HFFc6 (cell line): ENCODE results near the gene AMOTL2. TPM values are rescaled to one million over a fixed set of nuclear protein-coding genes. Genes with fewer than 3 reads are reported as not detected.

ENCODE experiments used
- DNase-seq: peaks from one replicate; pipeline ENCODE4 v3.0.0-alpha.2; 2018
- H3K27ac Mint-ChIP-seq: 2 replicates; pipeline ENCODE4 v1.8.0; 2020; ENCODE audit warnings: mild to moderate bottlenecking, mixed read lengths
- H3K27me3 Mint-ChIP-seq: 2 replicates; pipeline ENCODE4 v1.8.0; 2021; ENCODE audit warnings: mild to moderate bottlenecking, moderate library complexity, mixed read lengths; ENCODE audit not compliant: insufficient read depth
- H3K36me3 Mint-ChIP-seq: 2 replicates; pipeline ENCODE4 v1.8.0; 2021; ENCODE audit warnings: low read depth, mixed read lengths
- H3K4me1 Mint-ChIP-seq: 2 replicates; pipeline ENCODE4 v1.8.0; 2020; ENCODE audit warnings: low read depth, mixed read lengths
- H3K4me3 Mint-ChIP-seq: 2 replicates; pipeline ENCODE4 v1.8.0; 2020; ENCODE audit warnings: mild to moderate bottlenecking, moderate library complexity, mixed read lengths
- H3K9me3 Mint-ChIP-seq: 2 replicates; pipeline ENCODE4 v1.8.0; 2020; ENCODE audit warnings: mild to moderate bottlenecking, mixed read lengths
- CTCF ChIP-seq: fragments of 200-600 bp; sonication (generic); IDR thresholded peaks from 2 replicates; pipeline ENCODE4 v1.5.0; 2021; ENCODE audit warnings: antibody characterized with exemption, mild to moderate bottlenecking
- microRNA-seq: library from miRNA; unstranded; fragments of <30 nt; microRNA quantifications from one replicate; pipeline ENCODE4, GENCODE V29; 2019
- total RNA-seq, 6 experiments: library from RNA; stranded (reverse); fragmentation: NEBNext Ultra II Directional; extraction: Animal tissue kit (Norgen Biotek cat#: 25700); gene quantifications; 2 replicates in 1 of 6; 3 replicates in 5 of 6; pipeline ENCODE4 v1.2.3, GENCODE V29; 2021

AMOTL2 gene
- total RNA-seq, 6 experiments from 2014 or later: 244 to 311 (median 274) TPM

DNA sequence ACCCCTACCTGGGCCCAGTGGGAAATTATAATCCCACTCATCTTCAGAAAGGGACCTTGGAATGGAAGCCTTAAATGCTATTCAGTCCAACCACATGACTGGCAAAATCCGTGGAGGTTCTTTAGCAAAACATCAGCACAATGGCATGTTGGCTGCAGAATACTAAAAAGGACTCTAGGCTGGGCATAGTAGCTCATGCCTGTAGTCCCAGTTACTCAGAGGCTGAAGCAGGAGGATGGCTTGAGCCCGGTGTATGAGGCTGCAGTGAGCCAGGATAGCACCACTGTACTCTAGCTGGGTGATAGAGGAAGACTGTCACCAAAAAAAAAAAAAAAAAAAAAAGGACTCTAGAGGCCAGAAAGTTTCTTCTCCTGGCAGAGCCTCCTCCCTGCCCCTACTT, 63.0 kb downstream of the AMOTL2 start:
- Mint-ChIP-seq H3K36me3 (no peaks in the 10 kb centered on the region), H3K4me3 (no peak overlapping the region), H3K27ac (peak overlapping the region; percentile 83), H3K27me3 (peaks cover 2% of the 10 kb centered on the region), H3K4me1 (peaks cover 74% of the 10 kb centered on the region), H3K9me3 (no peaks in the 10 kb centered on the region)
- peak; percentile 87 for DNase-seq
- no peak for TF ChIP-seq CTCF

DNA sequence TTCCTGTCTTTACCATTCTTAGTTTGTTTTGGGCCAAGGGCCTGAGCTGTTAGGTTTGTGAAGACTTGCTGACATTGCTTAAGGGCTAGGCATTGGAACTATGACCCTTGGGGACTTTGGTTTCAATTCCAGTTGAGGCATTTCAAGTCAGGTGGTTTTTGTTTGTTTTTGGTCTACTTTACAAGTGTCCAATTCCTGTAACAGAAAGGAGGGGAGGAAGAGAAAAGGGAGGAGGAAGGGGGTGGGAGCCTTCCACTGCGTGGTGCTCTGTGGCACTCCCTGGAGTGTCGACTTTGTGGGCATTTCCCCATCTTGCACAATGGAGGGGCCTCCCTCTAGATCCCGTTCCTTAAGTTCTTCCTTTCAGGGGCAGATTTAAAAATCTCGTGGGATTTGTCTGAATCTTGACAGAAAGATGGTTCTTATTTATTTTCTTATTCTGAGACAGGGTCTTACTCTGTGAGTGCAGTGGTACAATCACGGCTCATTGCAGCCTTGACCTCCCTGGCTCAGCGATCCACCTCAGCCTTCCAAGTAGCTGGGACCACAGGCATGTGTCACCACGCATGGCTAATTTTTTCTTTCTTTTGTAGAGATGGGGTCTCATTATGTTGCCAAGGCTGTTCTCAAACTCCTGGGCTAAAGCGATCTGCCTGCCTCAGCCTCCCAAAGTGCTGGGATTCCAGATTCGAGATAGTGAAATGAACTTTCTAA, 64.1 kb downstream of the AMOTL2 start:
- no peak for TF ChIP-seq CTCF
- peaks cover 63% of the 10 kb centered on the region for H3K4me1 Mint-ChIP-seq

GRCh38 chr3:134308350-134308891, 65.8 kb downstream of the AMOTL2 start:
- Mint-ChIP-seq H3K27me3 (peaks cover 2% of the 10 kb centered on the region), H3K9me3 (no peaks in the 10 kb centered on the region), H3K4me3 (peak overlapping the region; percentile 75), H3K36me3 (no peaks in the 10 kb centered on the region), H3K27ac (peak overlapping the region; percentile 96), H3K4me1 (peaks cover 47% of the 10 kb centered on the region)
- DNase-seq: peak; percentile 72
- peak; percentile 100 for TF ChIP-seq CTCF

More for the DNA sequence above, 64.1 kb downstream of the AMOTL2 start:
- no peak for DNase-seq
- Mint-ChIP-seq H3K27me3 (peaks cover 2% of the 10 kb centered on the region), H3K9me3 (no peaks in the 10 kb centered on the region), H3K4me3 (no peak overlapping the region), H3K36me3 (no peaks in the 10 kb centered on the region), H3K27ac (peak overlapping the region; percentile 83)

- no peak for TF ChIP-seq CTCF
- Mint-ChIP-seq H3K27me3 (peaks cover 2% of the 10 kb centered on the region), H3K4me1 (peaks cover 47% of the 10 kb centered on the region), H3K36me3 (no peaks in the 10 kb centered on the region), H3K4me3 (no peak overlapping the region), H3K27ac (no peak overlapping the region), H3K9me3 (no peaks in the 10 kb centered on the region)
- no peak for DNase-seq
These were observed 66.8 kb downstream of the AMOTL2 start for GRCh38 chr3:134307425-134307824.

- Mint-ChIP-seq H3K27me3 (peaks cover 2% of the 10 kb centered on the region), H3K4me3 (no peak overlapping the region), H3K27ac (no peak overlapping the region), H3K36me3 (no peaks in the 10 kb centered on the region), H3K9me3 (no peaks in the 10 kb centered on the region), H3K4me1 (peaks cover 38% of the 10 kb centered on the region)
- no peak for TF ChIP-seq CTCF
- no peak for DNase-seq
These were observed 67.9 kb downstream of the AMOTL2 start for GRCh38 chr3:134306320-134306719.

Small RNA genes within 50 kb of the gene (microRNA-seq; reads per million reads assigned to microRNA genes)
- gene MIR6827: 13.1 reads per million, percentile 15 among the genes with 10 or more reads in this experiment

Other genes with a start within 250 kb of the AMOTL2 start
- gene RYK, start 123.6 kb downstream of the AMOTL2 start, total RNA-seq: 10 to 100 TPM; 46.0 to 54.2 (median 49.9) TPM
- gene ANAPC13, start 111.5 kb upstream of the AMOTL2 start, total RNA-seq: 100 to 1,000 TPM; 123 to 152 (median 137) TPM
- gene CEP63, start 111.6 kb upstream of the AMOTL2 start, total RNA-seq: 10 to 100 TPM; 17.3 to 23.3 (median 21.3) TPM